NCI-H82 (cell line): ENCODE data around the gene MCM3AP.

Source experiments
- DNase-seq: peaks from one replicate; lab custom pipeline; 2025; lab: John Stamatoyannopoulos, UW

The MCM3AP gene

DNA sequence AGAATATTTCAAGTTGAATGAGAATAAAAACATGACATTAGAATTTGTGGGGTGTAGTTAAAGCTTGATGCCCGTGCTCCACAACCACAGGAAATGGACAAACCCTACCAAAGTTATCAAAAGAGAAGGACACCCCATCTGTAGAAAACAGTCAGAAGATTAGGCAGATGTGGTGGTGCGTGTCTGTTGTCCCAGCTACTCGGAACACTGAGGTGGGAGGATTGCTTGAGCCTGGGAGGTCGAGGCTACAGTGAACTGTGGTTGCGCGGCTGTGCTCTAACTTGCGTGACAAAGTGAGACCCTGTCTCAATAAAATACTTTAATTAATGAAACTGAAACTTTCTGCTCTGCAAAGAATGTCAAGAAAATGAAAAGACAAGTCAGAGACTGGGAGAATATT, 99.7 kb downstream of the MCM3AP start:
- no peak for DNase-seq
